Upper lobe of right lung (tissue), 1 donor: ENCODE measurements around the gene MYLK4. TPM values are rescaled to one million over a fixed set of nuclear protein-coding genes. Genes with fewer than 3 reads are reported as not detected.

Source experiments
- ATAC-seq: fragments of 200-7000 bp; cut with Tn5 transposase; one replicate; pipeline ENCODE4 v1.9.1; 2020; ENCODE audit warnings: mild to moderate bottlenecking, moderate library complexity
- DNase-seq: peaks from one replicate; pipeline ENCODE4 v3.0.0-alpha.2; 2020
- H3K27ac ChIP-seq: fragments of 200-600 bp; one replicate; pipeline ENCODE4 v1.8.0; 2022
- H3K27me3 ChIP-seq: fragments of 200-600 bp; one replicate; pipeline ENCODE4 v1.8.0; 2022; ENCODE audit warnings: mild to moderate bottlenecking
- H3K36me3 ChIP-seq: fragments of 200-600 bp; one replicate; pipeline ENCODE4 v1.8.0; 2022
- H3K4me1 ChIP-seq: fragments of 200-600 bp; one replicate; pipeline ENCODE4 v1.8.0; 2022
- H3K4me3 ChIP-seq: fragments of 200-600 bp; one replicate; pipeline ENCODE4 v1.8.0; 2022; ENCODE audit warnings: mild to moderate bottlenecking
- H3K9me3 ChIP-seq: fragments of 200-600 bp; one replicate; pipeline ENCODE4 v1.8.0; 2022
- CTCF ChIP-seq: fragments of 200-600 bp; IDR thresholded peaks from one replicate; pipeline ENCODE4 v1.8.0; 2022; ENCODE audit warnings: antibody characterized with exemption
- intact Hi-C: fragments of 100-400 bp; cut with DNase I; formaldehyde crosslinking; loops from one replicate; pipeline ENCODE4 v1.11.0; 2022
- total RNA-seq: library from RNA; stranded (reverse); fragmentation: NEBNext Ultra II Directional; extraction: Animal tissue kit (Norgen Biotek cat#: 25700); gene quantifications from one replicate; pipeline ENCODE4 v1.2.1, GENCODE V29; 2021
- donor health status: DM: no; HTN: yes; CAD: no; lungs with severe emphysema.

The MYLK4 gene
- total RNA-seq, 1 donor from 2014 or later, result 0.84 TPM

GRCh38 chr6:2653369-2654032, 97.2 kb downstream of the MYLK4 start:
- Histone ChIP-seq H3K4me1 (no peaks in the 10 kb centered on the region), H3K27ac (no peak overlapping the region), H3K27me3 (no peaks in the 10 kb centered on the region), H3K9me3 (no peaks in the 10 kb centered on the region), H3K4me3 (no peak overlapping the region), H3K36me3 (no peaks in the 10 kb centered on the region)
- intact Hi-C loops, result no loop called here
- DNase-seq, result no peak
- TF ChIP-seq CTCF, result no peak
- ATAC-seq, result no peak

- H3K9me3 ChIP-seq, result no peaks in the 10 kb centered on the region
- no peaks in the 10 kb centered on the region for H3K27me3 ChIP-seq
- H3K4me3 ChIP-seq, result no peak overlapping the region
- H3K4me1 ChIP-seq, result no peaks in the 10 kb centered on the region
- DNase-seq, result no peak
- intact Hi-C loops, result no loop called here
- H3K27ac ChIP-seq, result no peak overlapping the region
- ATAC-seq, result no peak
- no peak for TF ChIP-seq CTCF
- no peaks in the 10 kb centered on the region for H3K36me3 ChIP-seq
Measured at GRCh38 chr6:2652611-2653010, 98.1 kb downstream of the MYLK4 start.

GRCh38 chr6:2651961-2652360, 98.8 kb downstream of the MYLK4 start:
- intact Hi-C loops, result no loop called here
- ATAC-seq (no peak), DNase-seq (no peak)
- no peaks in the 10 kb centered on the region for H3K27me3 ChIP-seq
- H3K36me3 ChIP-seq, result no peaks in the 10 kb centered on the region
- no peaks in the 10 kb centered on the region for H3K9me3 ChIP-seq
- no peak for TF ChIP-seq CTCF
- no peaks in the 10 kb centered on the region for H3K4me1 ChIP-seq
- H3K27ac ChIP-seq, result no peak overlapping the region
- H3K4me3 ChIP-seq, result no peak overlapping the region

- Histone ChIP-seq H3K27ac (no peak overlapping the region), H3K27me3 (peaks cover 3% of the 10 kb centered on the region), H3K36me3 (no peaks in the 10 kb centered on the region), H3K9me3 (no peaks in the 10 kb centered on the region), H3K4me1 (no peaks in the 10 kb centered on the region), H3K4me3 (no peak overlapping the region)
- no peak for DNase-seq
- TF ChIP-seq CTCF, result no peak
- no peak for ATAC-seq
- intact Hi-C loops, result no loop called here
Measured at GRCh38 chr6:2651536-2651935, 99.2 kb downstream of the MYLK4 start.

DNA sequence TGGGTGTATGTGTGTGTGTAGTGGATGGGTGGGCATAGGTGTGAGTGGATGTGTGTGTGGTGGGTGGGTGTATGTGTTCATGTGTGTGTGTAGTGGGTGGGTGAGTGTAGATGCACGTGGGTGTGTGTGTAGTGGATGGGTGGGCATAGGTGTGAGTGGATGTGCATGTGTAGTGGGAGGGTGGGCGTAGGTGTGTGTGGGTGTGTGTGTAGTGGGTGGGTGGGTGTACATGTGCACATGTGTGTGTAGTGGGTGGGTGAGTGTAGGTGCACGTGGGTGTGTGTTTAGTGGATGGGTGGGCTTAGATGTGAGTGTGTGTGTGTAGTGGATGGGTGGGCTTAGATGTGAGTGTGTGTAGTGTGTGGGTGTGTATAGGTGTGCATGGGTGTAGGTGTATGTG, 104.4 kb downstream of the MYLK4 start:
- Histone ChIP-seq H3K27ac (no peak overlapping the region), H3K4me1 (no peaks in the 10 kb centered on the region), H3K27me3 (peaks cover 9% of the 10 kb centered on the region), H3K36me3 (no peaks in the 10 kb centered on the region), H3K9me3 (no peaks in the 10 kb centered on the region), H3K4me3 (no peak overlapping the region)
- ATAC-seq (peak; percentile 25), DNase-seq (no peak)
- intact Hi-C loops, result no loop called here
- no peak for TF ChIP-seq CTCF
